Measurements from ENCODE around the gene NXPH3.

Gene NXPH3

GRCh38 chr17:49596613-49597244 lies 21.1 kb downstream of the NXPH3 start:
- no peak for DNase-seq

- DNase-seq = no peak
Measured at GRCh38 chr17:49597436-49597835, 21.8 kb downstream of the NXPH3 start.

- DNase-seq = no peak
Measured at GRCh38 chr17:49597928-49598655, 22.4 kb downstream of the NXPH3 start.

DNA sequence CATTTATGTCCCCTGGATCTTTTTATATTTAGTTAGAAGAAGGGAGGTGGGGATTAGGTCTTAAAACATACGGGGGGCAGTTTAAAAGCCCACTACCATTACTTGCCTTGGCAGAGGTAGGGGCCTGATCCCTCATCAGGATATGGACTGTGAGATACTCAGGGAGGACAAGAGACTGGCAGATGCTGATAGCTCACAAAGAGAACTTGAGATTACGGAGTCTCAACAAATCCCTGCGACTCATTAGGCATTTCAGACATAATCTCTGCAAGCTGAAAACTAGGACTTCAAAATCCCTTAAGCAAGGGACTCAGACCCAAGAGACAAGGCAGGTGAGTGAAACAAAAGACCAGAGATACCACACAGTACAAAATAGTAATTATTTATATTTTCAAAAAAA lies 23.2 kb downstream of the NXPH3 start:
- no peak for DNase-seq

DNA sequence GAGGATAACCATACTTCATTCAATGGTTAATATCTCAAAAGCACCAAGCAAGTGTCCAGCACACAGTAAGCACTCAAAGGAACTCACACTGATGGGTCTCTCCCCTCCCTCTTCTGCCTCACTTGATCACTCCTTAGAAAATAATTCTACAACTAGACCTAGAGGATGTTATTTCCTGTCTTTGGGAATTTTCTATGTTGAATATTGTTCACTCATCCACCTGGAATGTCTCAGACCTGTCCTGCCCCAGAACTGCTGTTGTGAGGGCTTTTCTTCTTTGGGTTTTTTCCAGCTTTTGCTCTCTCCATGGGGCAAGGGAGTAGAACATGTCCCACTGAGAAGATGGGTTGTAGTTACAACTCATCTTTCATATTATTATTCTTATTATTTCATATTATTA lies 25.3 kb downstream of the NXPH3 start:
- DNase-seq = no peak

DNA sequence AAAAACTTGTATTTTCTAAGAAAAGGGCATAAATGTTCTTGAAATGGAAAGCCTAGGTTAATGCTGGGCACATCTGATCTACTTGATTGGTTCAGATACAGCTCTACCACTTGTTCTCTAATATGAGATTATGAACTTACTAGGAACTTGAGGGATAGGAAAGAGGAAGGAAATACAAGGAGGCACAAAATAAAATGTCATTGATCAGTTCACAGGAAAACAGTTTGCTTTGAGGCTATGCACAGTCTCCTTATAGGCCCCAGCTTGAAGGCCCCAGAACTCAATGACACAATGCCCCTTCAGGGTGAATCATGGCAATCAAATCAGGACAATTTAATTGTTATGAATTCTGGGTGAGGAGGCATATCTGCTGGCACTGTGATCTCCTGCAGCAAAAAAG lies 27.1 kb downstream of the NXPH3 start:
- no peak for DNase-seq

DNA sequence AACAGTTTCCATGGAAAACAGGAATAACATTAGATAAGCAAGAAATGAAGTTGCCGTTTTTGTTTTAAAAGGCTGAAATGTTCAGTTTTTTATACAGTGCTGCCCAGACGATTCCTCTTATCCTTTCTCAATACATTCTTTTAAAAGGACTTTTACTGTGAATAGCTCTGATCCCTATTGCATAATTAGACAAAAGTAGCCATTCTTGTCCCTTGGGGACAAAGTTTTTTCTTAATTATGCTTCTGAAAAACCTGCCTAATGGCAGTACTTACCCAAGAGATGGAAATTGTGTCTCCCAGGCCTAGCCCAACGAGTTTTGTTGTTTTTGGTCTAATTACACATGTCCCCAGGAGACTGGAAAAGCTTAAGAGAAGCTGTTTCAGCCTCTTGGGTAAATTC lies 27.6 kb downstream of the NXPH3 start:
- no peak for DNase-seq

- no peak for DNase-seq
Measured at GRCh38 chr17:49603720-49604119, 28.0 kb downstream of the NXPH3 start.

GRCh38 chr17:49604314-49604869 lies 28.7 kb downstream of the NXPH3 start:
- DNase-seq = no peak

DNA sequence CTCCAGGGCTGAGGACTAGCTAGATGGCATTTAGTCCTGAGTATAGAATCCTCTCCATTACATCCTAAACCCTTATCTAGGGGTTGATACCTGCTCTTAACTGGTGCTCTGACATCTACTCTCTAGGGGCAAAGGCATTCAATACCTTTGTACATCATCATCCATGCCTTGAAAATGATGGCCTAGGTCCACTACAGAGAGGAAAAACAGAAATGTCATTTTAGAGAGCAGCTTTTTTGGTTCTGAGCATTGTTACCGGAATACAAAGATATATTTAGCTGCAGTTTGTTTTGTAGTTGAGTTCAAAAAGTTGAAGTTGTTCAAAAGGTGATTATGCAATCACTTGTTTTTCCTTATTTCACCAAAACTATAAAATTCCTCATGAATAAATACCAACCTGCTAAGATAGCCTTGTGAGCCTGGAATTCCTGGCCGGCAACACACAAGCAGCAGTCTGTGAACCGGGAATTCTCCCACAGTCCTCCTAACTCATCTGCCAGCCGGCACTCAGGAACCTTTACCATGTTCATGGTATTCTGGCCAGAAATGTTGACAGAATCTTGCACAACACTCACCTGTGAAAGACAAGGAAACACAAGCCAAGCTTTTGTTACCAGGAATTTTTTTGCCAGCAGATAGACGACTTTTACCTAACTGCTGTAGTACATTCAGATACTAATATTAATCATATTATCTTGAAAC lies 35.4 kb downstream of the NXPH3 start:
- DNase-seq = no peak

DNA sequence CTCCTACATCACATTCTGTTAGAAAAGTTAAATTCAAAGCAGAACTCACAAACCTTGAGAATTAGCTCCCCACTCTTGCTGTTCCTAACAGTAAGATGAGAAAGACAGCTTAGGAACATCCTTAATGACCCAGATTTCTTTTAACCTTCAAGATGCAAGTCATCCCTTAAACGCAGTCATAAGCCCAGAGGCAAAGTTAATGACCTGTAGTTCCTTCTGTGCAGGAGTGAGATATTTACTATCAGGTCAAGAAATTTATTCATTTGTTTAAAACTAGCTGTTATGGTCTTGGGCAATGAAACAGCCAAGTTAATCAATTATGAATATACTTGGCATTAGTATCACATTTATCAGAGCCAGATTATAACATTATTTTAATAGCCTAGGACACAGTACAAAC lies 37.1 kb downstream of the NXPH3 start:
- DNase-seq = no peak

- DNase-seq = no peak
Measured at GRCh38 chr17:49613182-49613800, 37.6 kb downstream of the NXPH3 start.

DNA sequence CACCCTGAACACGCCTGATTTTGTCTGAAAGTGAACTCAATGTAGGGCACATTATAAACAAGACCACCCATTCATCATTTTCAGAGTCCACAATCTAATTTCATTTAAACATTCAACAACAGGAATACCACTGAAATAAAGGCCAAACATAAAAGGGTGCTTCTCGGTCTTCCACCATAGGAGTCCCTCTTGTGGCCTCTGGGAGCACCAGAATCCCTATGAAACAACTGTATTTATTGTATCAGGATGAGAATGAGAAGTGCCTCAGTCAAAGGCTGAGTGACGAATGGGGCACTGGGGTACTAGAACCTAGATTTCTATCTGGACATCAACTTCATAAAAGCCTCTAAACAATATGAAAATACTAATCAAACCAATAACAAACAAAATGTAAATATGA lies 40.4 kb downstream of the NXPH3 start:
- no peak for DNase-seq

- no peak for DNase-seq
Measured at GRCh38 chr17:49616601-49617131, 41.0 kb downstream of the NXPH3 start.

GRCh38 chr17:49618028-49618611 lies 42.4 kb downstream of the NXPH3 start:
- DNase-seq = no peak

- DNase-seq = no peak
Measured at GRCh38 chr17:49621420-49621819, 45.7 kb downstream of the NXPH3 start.

GRCh38 chr17:49621946-49622529 lies 46.4 kb downstream of the NXPH3 start:
- no peak for DNase-seq

DNA sequence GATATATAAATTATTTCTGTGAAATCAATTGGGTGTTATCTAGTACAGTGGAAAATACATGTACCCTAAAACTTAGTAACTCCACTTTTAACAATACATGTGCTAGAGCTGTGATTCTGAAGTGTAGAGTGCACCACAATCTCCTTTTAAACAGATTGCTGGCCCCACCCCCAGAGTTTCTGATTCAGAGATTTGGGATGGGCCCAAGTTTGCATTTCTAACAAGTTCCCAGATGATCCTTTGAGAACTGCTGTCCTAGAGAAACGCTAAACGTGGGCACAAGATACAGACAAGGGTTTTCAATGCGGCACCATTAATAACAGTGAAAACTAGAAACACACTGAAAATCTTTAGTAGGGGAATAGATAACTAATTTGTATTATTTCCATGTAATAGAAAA lies 49.2 kb downstream of the NXPH3 start:
- DNase-seq = no peak

- no peak for DNase-seq
Measured at GRCh38 chr17:49629447-49629846, 53.8 kb downstream of the NXPH3 start.

DNA sequence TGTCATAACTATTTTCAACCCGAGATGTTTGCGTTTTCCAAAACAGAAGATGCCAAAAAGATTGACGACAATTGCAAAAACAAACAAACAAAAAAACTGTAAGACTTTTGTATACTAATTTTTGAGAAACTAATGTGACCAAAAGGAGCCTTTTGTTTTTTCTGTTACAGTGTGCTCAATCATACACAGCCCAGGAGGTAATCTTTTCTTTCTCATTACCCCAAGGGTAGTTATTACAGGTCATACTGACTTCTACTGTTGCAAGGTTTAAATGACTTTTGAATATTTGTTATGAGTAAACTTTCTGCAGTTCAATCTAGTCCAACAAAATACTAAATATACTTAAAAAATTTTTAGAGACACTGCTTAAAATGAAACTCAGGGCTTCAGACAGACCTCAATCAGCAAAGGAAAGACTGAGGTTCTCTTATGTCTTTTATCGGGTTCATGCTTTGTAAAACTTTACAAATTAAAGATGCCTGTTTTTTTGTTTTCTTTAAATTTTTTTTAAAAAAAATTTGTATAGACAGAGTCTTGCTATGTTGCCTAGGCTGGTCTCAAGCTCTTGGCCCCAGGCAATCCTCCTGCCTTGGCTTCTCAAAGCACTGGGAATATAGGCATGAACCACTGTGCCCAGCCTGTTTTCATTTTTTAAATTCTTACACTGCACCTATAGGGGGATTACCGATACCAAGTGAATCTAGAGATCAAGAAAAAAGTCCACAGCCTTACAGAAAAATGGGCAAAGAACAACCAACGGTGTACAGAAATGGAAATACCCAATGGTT lies 54.6 kb downstream of the NXPH3 start:
- no peak for DNase-seq

DNA sequence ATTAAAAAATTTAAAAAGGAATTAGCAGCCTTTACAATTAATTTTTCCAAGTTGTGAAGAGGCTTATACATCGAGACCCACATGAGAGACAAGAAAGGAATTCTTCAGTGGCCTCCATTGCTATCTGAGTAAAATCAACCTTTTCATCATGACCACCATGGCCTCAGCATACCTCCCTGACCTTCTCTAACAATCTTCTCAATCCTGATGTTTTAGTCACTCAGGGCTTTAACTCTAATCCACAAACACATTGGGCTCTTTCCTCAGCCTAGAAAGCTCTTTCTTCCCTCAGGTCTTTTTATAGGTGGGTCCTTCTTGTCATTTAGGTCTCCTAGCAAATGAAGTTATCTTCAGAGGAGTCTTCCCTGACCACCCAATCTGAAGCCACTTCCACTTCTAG lies 55.8 kb downstream of the NXPH3 start:
- DNase-seq = no peak

Measured in SHP77 treated with DMSO at 0.1 percent for 48 hours (cell line).